T1000 (cell line): ENCODE results near the gene IL1R1.

ENCODE experiments used
- DNase-seq: peaks from one replicate; lab custom pipeline; 2025; ENCODE audit warnings: mixed read lengths; lab: John Stamatoyannopoulos, UW

The IL1R1 gene

GRCh38 chr2:102171946-102172345 lies 29.4 kb downstream of the IL1R1 start:
- no peak for DNase-seq

- no peak for DNase-seq
Observed at GRCh38 chr2:102172745-102173144, 30.2 kb downstream of the IL1R1 start.

- DNase-seq: no peak
Observed at GRCh38 chr2:102176172-102176571, 33.6 kb downstream of the IL1R1 start.

GRCh38 chr2:102177814-102178478 lies 35.4 kb downstream of the IL1R1 start:
- no peak for DNase-seq

GRCh38 chr2:102179061-102179460 lies 36.5 kb downstream of the IL1R1 start:
- no peak for DNase-seq

GRCh38 chr2:102179788-102180686 lies 37.5 kb downstream of the IL1R1 start:
- no peak for DNase-seq

GRCh38 chr2:102180687-102180999 lies 38.1 kb downstream of the IL1R1 start:
- DNase-seq: no peak

GRCh38 chr2:102181376-102181775 lies 38.8 kb downstream of the IL1R1 start:
- no peak for DNase-seq

- DNase-seq: no peak
Observed at GRCh38 chr2:102181919-102182635, 39.5 kb downstream of the IL1R1 start.

GRCh38 chr2:102184018-102184417 lies 41.5 kb downstream of the IL1R1 start:
- DNase-seq: no peak

GRCh38 chr2:102184568-102184967 lies 42.0 kb downstream of the IL1R1 start:
- DNase-seq: no peak

GRCh38 chr2:102185347-102185746 lies 42.8 kb downstream of the IL1R1 start:
- no peak for DNase-seq

GRCh38 chr2:102186791-102187495 lies 44.4 kb downstream of the IL1R1 start, which contains the start of gene IL1RL2:
Gene IL1RL2, plus strand, starts transcription at chr2:102187023. Its CDS starts 845 bp downstream, at chr2:102187868.
- DNase-seq: no peak

GRCh38 chr2:102187496-102188150 lies 45.1 kb downstream of the IL1R1 start:
- DNase-seq: no peak

- DNase-seq: no peak
Observed at GRCh38 chr2:102190430-102191107, 48.0 kb downstream of the IL1R1 start.

- no peak for DNase-seq
Observed at GRCh38 chr2:102191501-102191900, 49.0 kb downstream of the IL1R1 start.

- DNase-seq: no peak
Observed at GRCh38 chr2:102193074-102193473, 50.5 kb downstream of the IL1R1 start.

GRCh38 chr2:102194609-102195268 lies 52.2 kb downstream of the IL1R1 start:
- no peak for DNase-seq

GRCh38 chr2:102197389-102198137 lies 55.0 kb downstream of the IL1R1 start:
- DNase-seq: no peak

- no peak for DNase-seq
Observed at GRCh38 chr2:102200539-102200938, 58.0 kb downstream of the IL1R1 start.
